ENCODE data around the gene HOMER3. TPM values are rescaled to one million over a fixed set of nuclear protein-coding genes. Genes with fewer than 3 reads are reported as not detected.
A peak's percentile ranks its signal among the peaks of the same experiment; 100 is the strongest.
"Not testable (repeated sequence)": the region's sequence is repeated elsewhere in the genome, so short reads cannot be mapped to it uniquely, and the experiment has no call there.

Gene HOMER3
- total RNA-seq, 1 experiment from 2014 or later: 145 TPM

GRCh38 chr19:18915639-18916038 is 25.4 kb downstream of the HOMER3 start:
- Histone ChIP-seq H3K27me3 (no peaks in the 10 kb centered on the region), H3K4me3 (no peak overlapping the region), H3K9me3 (no peaks in the 10 kb centered on the region), H3K36me3 (peaks cover 67% of the 10 kb centered on the region)
- peak; percentile 48 for DNase-seq

DNA sequence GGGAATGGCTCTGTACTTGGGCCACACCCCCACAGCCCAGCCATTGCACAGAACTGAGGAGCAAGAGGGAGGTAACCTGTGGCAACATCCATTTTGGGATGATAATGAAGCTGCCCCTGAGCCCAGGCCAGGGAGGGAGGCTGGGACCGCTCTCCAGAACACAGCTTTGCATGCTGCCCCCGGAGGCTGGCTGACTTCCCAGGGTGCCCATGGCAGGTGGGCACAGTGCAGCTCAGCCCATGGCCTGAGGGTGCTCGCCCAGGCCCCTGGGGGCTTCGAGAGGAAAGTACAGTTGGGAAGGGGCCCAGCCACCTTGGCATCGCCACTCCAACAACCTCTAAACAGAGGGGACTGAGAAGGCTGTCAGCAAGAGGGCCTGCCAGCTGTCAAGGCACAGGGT is 27.6 kb downstream of the HOMER3 start:
- Histone ChIP-seq H3K4me3 (no peak overlapping the region), H3K36me3 (peaks cover 84% of the 10 kb centered on the region)
- DNase-seq: no peak

GRCh38 chr19:18912933-18913332 is 28.1 kb downstream of the HOMER3 start:
- Histone ChIP-seq H3K36me3 (peaks cover 90% of the 10 kb centered on the region), H3K9me3 (no peaks in the 10 kb centered on the region), H3K4me3 (no peak overlapping the region), H3K27me3 (no peaks in the 10 kb centered on the region)
- no peak for DNase-seq

More for the DNA sequence above, 27.6 kb downstream of the HOMER3 start:
- H3K9me3 ChIP-seq: no peaks in the 10 kb centered on the region
- no peaks in the 10 kb centered on the region for H3K27me3 ChIP-seq

- H3K36me3 ChIP-seq: peaks cover 97% of the 10 kb centered on the region
- no peak for DNase-seq
- H3K4me3 ChIP-seq: no peak overlapping the region
- no peaks in the 10 kb centered on the region for H3K27me3 ChIP-seq
- no peaks in the 10 kb centered on the region for H3K9me3 ChIP-seq
These were observed 30.1 kb downstream of the HOMER3 start for GRCh38 chr19:18910801-18911436.

- no peaks in the 10 kb centered on the region for H3K9me3 ChIP-seq
- H3K27me3 ChIP-seq: no peaks in the 10 kb centered on the region
- H3K4me3 ChIP-seq: no peak overlapping the region
- no peak for DNase-seq
- peaks cover 97% of the 10 kb centered on the region for H3K36me3 ChIP-seq
These were observed 31.0 kb downstream of the HOMER3 start for GRCh38 chr19:18910010-18910409.

DNA sequence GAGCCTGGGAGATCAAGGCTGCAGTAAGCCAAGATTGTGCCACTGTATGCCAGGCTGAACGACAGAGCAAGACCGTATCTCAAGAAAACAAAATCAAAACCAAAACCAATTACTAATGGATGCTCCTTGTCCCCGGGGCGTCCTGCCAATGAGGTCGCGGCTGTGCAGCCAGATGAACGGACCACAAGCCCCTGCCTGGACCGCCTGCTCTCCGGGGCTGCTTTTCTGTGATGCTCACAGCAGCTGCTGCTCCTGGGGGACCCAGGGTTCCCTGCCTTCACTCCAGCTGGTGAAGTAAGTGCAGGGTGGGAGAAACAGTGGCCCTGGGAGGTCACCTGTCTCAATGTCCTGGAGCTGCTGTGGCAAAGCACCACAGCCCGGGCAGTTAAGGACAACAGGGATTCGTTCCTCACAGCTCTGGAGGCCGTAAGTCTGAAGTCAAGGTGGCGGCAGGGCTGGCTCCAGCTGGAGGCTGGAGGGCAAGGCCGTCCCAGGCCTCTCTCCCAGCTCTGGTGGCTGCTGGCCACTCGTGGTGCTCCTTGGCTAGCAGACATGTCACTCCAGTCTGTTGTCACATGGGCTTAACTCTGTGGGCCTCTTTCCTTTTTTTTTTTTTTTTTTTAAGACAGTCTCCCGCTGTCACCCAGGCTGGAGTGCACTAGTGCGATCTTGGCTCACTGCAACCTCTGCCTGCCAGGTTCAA is 31.9 kb downstream of the HOMER3 start:
- no peaks in the 10 kb centered on the region for H3K27me3 ChIP-seq
- H3K9me3 ChIP-seq: no peaks in the 10 kb centered on the region
- no peak for DNase-seq
- peaks cover 97% of the 10 kb centered on the region for H3K36me3 ChIP-seq
- no peak overlapping the region for H3K4me3 ChIP-seq

DNA sequence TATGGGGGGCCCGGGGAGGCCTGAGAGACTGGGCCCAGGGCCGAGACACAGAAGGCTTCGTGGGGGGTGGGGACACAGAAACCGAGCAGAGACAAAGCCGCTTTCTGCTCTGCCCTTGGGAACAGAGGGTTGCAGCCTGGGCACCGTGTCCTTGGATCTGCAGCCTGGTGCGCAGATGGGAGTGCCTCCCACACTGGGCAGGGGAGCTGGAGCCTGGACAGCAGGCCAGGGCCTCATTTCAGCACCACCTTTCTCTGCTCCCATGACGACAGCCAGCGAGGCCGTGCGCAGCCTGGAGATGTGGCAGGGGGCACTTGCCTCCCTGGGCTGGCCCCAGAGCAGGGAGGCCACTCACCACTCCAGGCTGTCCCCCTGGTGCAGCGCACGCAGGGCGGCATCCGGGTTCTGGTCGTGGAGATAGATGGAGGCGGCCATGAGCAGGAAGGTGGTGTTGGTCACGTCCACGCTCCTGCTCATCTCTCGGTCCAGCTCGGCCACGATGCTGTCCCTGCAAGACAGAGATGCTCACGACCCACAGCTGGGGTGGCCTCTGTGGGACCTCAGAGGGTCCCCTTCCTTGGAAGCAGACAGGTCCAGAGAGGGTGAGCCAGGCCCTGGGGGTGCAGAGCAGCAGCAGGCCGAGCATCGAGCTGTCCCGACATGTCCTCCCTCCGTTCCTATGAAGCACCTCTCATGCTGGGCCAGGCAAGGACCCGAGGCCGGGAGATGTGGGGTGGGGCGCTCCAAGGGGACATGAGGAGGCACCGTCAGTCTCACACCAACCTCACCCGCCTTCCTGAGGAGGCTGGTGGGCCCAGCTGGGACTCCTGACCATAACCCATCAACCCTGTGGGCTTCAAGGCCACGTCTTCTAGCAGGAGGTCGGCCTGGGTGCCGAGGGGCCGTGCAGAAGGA is 34.2 kb downstream of the HOMER3 start:
- Histone ChIP-seq H3K4me3 (no peak overlapping the region), H3K36me3 (peaks cover 93% of the 10 kb centered on the region), H3K27me3 (no peaks in the 10 kb centered on the region), H3K9me3 (no peaks in the 10 kb centered on the region)
- DNase-seq: no peak

DNA sequence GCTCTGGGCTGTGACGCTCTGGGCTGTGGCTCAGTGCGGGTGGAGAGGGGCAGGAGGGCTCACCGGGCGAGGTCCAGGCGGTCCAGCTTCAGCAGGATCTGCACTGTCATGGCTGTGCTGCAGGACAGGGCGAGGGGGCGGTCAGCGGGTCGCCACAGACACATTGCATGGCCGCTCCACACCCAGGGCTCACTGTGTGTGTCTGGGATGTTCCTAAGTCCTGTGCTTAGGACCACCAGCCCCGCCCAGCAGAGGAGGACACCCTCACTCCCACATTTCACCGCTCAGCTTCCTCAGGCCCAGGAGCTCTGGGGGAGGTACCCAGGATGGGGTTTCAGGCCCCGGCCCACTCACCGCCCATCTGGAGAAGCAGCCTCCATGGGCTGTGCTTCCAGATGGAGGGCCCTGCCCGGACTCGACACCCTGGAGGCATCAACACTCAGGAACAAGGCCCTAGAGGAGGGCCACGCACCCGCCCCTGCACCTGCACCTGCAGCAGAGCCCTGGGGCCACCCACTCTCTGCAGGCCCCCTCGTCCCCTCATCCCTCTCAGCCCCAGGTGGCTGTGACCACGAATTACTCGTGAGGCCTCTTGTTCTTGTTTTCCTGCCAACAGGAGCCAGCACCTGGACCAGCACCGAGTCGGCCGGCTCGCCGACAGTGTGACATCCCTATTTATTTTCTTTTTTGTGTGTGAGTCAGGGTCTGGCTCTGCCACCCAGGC is 35.3 kb downstream of the HOMER3 start:
- no peak overlapping the region for H3K4me3 ChIP-seq
- H3K27me3 ChIP-seq: no peaks in the 10 kb centered on the region
- no peak for DNase-seq
- no peaks in the 10 kb centered on the region for H3K9me3 ChIP-seq
- H3K36me3 ChIP-seq: peaks cover 95% of the 10 kb centered on the region

GRCh38 chr19:18905058-18905456 is 36.0 kb downstream of the HOMER3 start:
- DNase-seq: no peak
- H3K27me3 ChIP-seq: no peaks in the 10 kb centered on the region
- peaks cover 95% of the 10 kb centered on the region for H3K36me3 ChIP-seq
- H3K9me3 ChIP-seq: no peaks in the 10 kb centered on the region
- H3K4me3 ChIP-seq: no peak overlapping the region

DNA sequence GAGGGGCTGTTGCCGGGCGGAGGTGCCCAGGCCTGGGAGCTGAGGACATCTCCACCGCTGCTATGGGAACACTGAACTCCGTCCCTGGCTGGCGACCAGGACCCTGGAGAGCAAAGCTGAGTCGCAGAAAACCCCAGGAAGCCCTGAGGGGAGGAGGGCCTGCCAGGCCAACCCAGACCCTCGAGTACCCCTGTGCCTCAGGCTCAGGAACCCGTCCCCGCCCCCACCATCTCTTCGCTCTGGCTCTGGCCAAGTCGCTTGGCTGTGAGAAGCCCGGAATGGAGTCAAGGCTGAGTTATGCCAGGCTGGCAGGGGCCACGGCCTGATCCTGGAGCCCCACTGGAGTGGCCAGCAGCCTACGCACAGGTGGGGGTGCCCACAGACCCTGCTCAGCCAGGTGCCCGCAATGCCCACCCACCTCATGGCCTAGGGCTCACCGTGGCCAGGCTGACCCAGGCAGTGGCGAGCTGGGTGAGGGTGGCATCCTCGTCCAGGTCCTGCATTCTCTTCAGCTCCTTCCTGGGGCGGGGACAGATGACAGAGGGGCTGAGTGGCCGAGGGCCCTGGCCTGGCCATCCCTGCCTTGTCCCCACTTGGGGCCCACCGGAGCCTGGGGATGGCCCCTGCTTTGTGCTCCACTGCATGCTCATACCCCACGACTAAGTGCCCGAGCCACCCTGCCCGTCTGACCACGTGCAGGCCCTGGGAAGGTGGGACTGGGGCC is 36.5 kb downstream of the HOMER3 start:
- H3K4me3 ChIP-seq: no peak overlapping the region
- no peaks in the 10 kb centered on the region for H3K9me3 ChIP-seq
- DNase-seq: no peak
- H3K36me3 ChIP-seq: peaks cover 95% of the 10 kb centered on the region
- no peaks in the 10 kb centered on the region for H3K27me3 ChIP-seq

DNA sequence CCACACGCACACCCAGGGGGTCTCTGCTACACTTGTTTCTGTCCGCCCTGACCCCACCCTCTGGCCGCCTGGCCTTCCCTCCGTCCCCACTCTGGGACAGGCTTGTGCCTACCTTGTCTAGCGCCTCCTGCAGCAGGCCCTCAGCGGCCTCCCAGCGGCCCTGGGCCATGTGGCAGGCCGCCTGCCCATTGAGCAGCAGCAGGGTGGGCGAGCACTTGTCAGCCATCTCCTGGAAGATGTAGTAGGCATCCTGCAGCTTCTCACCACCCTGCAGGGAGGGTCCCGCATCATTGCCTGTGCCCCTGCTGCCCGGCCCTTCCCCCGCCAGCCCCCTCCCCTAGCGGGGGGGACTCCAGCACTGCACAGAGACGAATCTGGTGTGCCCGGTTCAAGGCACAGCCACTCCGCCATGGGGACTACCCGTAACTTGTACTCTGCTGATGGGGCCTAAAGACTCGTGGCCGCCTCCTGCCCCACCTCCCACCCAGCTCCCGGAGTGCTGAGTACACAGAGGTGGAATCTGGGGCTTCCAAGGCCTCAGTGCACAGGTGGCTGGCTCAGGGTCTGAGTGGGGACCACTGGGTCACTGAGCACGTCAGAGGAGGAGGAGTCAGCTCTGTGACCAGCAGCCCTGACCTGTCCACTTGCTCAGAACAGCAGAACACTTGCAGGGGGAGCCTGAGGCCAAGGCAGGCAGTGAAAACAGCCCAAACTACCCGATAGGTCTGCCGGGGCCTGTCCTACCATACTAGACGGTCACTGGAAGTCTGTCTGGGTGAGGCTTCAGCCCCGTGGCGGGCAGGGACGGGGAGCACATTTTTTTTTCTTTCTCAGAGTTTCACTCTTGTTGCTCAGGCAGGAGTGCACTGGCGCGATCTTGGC is 37.6 kb downstream of the HOMER3 start:
- H3K27me3 ChIP-seq: no peaks in the 10 kb centered on the region
- H3K9me3 ChIP-seq: no peaks in the 10 kb centered on the region
- peaks cover 96% of the 10 kb centered on the region for H3K36me3 ChIP-seq
- no peak overlapping the region for H3K4me3 ChIP-seq
- no peak for DNase-seq

- not testable (repeated sequence) for H3K4me3 ChIP-seq, DNase-seq, H3K27me3 ChIP-seq, H3K9me3 ChIP-seq
- H3K36me3 ChIP-seq: peaks cover 87% of the 10 kb centered on the region
These were observed 38.5 kb downstream of the HOMER3 start for GRCh38 chr19:18902519-18902918.

- no peak for DNase-seq
- H3K36me3 ChIP-seq: peaks cover 77% of the 10 kb centered on the region
- H3K9me3 ChIP-seq: no peaks in the 10 kb centered on the region
- no peaks in the 10 kb centered on the region for H3K27me3 ChIP-seq
- no peak overlapping the region for H3K4me3 ChIP-seq
These were observed 39.5 kb downstream of the HOMER3 start for GRCh38 chr19:18901491-18901890.

DNA sequence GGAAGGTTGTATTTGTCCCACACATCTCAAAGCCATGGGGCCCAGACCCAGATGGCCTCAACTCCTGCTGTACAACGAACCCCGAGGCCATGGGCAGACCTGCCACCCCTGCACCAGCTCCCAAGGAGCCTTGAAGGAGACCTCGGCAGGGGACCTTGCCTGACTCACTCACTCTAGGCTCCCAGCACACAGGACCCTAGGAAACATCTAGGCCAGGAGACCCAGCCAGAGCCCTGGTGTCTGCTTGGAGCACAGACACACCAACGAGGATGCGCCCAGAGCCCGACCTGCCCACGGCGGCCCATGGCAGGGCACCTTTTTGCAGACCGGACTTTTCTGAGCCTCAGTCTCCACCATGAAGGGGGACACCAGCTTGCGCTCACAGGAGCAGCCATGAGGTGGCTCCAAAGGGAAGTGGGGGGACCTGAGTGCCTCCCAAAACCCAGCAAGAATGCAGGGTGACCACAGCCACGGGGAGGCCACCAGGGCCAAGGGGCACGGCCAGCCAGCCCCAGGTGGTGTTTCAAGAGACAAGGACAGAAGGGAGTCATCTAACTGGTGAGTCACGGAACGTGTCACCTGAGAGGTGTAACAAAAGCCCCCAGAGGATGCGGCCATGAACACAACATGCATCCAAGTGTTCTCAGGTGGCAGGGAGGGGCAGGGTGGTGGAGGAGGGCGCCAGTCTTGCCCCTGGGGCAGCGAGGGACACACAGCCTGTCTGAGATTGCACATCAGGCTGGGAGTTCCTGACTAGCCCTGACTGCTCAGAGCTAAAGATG is 40.1 kb downstream of the HOMER3 start:
- Histone ChIP-seq H3K27me3 (no peaks in the 10 kb centered on the region), H3K4me3 (no peak overlapping the region), H3K9me3 (no peaks in the 10 kb centered on the region), H3K36me3 (peaks cover 71% of the 10 kb centered on the region)
- no peak for DNase-seq

All from MG63 (cell line).